Activated CD4-positive, alpha-beta T cell treated with anti-CD3 and anti-CD28 coated beads, Interleukin-2, amount 50 U/mL, for 16 hours (primary cell): ENCODE results near the gene RNASE9.
"Not testable (repeated sequence)": the region's sequence is repeated elsewhere in the genome, so short reads cannot be mapped to it uniquely, and the experiment has no call there.

Experiments
- DNase-seq: peaks from one replicate; pipeline ENCODE4 v3.0.0-alpha.2; 2020

Gene RNASE9

GRCh38 chr14:20515846-20516245, 45.0 kb downstream of the RNASE9 start:
- no peak for DNase-seq

GRCh38 chr14:20512177-20512905, 48.5 kb downstream of the RNASE9 start:
- no peak for DNase-seq

- DNase-seq: no peak
Measured at GRCh38 chr14:20508367-20508766, 52.5 kb downstream of the RNASE9 start.

GRCh38 chr14:20507537-20507936, 53.3 kb downstream of the RNASE9 start:
- not testable (repeated sequence) for DNase-seq

- not testable (repeated sequence) for DNase-seq
Measured at GRCh38 chr14:20506752-20507151, 54.1 kb downstream of the RNASE9 start.

- DNase-seq: not testable (repeated sequence)
Measured at GRCh38 chr14:20506276-20506675, 54.6 kb downstream of the RNASE9 start.
